Astrocyte (in vitro differentiated cells and primary cell): ENCODE data around the gene LTK.

Source experiments
- CTCF ChIP-seq: IDR thresholded peaks from 2 replicates; pipeline ENCODE4 v1.5.1; 2011; ENCODE audit warnings: low read depth, mild to moderate bottlenecking, inconsistent platforms, low read length, moderate library complexity; ENCODE audit not compliant: insufficient read depth
- EZH2 ChIP-seq: IDR thresholded peaks from 2 replicates; pipeline ENCODE4 v1.6.1; 2012; ENCODE audit warnings: mild to moderate bottlenecking, low read length, inconsistent platforms; ENCODE audit not compliant: insufficient read depth

- no peak for TF ChIP-seq CTCF
- no peak for TF ChIP-seq EZH2
Observed at GRCh38 chr15:41493205-41493901, 20.3 kb downstream of the LTK start, which contains the start of gene ITPKA.
